GM06990 (cell line): ENCODE measurements around the gene TMEM9B.
A peak's percentile ranks its signal among the peaks of the same experiment; 100 is the strongest.

Source experiments
- DNase-seq: peaks from one replicate; pipeline ENCODE4 v3.0.0-alpha.2; 2011; ENCODE audit not compliant: insufficient read length; ENCODE audit errors: extremely low read depth
- H3K27me3 ChIP-seq: replicated peaks from 2 replicates; pipeline ENCODE4 v1.6.0; 2011; ENCODE audit warnings: low read length; ENCODE audit not compliant: control insufficient read depth, insufficient read depth
- H3K36me3 ChIP-seq: 2 replicates; pipeline ENCODE4 v1.5.1; 2011; ENCODE audit warnings: low read length; ENCODE audit not compliant: control insufficient read depth, insufficient read depth
- H3K4me3 ChIP-seq: replicated peaks from 2 replicates; pipeline ENCODE4 v1.5.1; 2011; ENCODE audit warnings: low read depth, mild to moderate bottlenecking, control low read depth, low read length
- TF ChIP-seq, protein P1 (sequence below): IDR thresholded peaks from 2 replicates; pipeline ENCODE4 v1.5.1; 2011; ENCODE audit warnings: low read length, control low read depth, mild to moderate bottlenecking, inconsistent platforms; ENCODE audit not compliant: insufficient read depth, poor library complexity, severe bottlenecking

The TMEM9B gene

GRCh38 chr11:9004183-9004926 is 40.1 kb upstream of the TMEM9B start:
- Histone ChIP-seq H3K36me3 (no peaks in the 10 kb centered on the region), H3K4me3 (no peak overlapping the region; the same call in 1 of the 2 replicates), H3K27me3 (peaks cover 4% of the 10 kb centered on the region)
- TF ChIP-seq, protein P1, sequence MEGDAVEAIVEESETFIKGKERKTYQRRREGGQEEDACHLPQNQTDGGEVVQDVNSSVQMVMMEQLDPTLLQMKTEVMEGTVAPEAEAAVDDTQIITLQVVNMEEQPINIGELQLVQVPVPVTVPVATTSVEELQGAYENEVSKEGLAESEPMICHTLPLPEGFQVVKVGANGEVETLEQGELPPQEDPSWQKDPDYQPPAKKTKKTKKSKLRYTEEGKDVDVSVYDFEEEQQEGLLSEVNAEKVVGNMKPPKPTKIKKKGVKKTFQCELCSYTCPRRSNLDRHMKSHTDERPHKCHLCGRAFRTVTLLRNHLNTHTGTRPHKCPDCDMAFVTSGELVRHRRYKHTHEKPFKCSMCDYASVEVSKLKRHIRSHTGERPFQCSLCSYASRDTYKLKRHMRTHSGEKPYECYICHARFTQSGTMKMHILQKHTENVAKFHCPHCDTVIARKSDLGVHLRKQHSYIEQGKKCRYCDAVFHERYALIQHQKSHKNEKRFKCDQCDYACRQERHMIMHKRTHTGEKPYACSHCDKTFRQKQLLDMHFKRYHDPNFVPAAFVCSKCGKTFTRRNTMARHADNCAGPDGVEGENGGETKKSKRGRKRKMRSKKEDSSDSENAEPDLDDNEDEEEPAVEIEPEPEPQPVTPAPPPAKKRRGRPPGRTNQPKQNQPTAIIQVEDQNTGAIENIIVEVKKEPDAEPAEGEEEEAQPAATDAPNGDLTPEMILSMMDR, result no peak
- DNase-seq, result no peak

- no peaks in the 10 kb centered on the region for H3K36me3 ChIP-seq
- peak; percentile 41 for DNase-seq
- peak within 1 kb of the TSS; percentile 32 for H3K4me3 ChIP-seq
- TF ChIP-seq, protein P1, result no peak
- peaks cover 4% of the 10 kb centered on the region for H3K27me3 ChIP-seq
Observed at GRCh38 chr11:9003573-9004182, 39.4 kb upstream of the TMEM9B start, which contains the start of gene NRIP3. NRIP3 (minus strand) TSS chr11:9004001; CDS start chr11:9003935, 66 bp downstream.

GRCh38 chr11:9002920-9003572 is 38.8 kb upstream of the TMEM9B start:
- Histone ChIP-seq H3K4me3 (peak overlapping the region; percentile 2), H3K27me3 (peaks cover 4% of the 10 kb centered on the region), H3K36me3 (no peaks in the 10 kb centered on the region)
- TF ChIP-seq, protein P1, result no peak
- no peak for DNase-seq

DNA sequence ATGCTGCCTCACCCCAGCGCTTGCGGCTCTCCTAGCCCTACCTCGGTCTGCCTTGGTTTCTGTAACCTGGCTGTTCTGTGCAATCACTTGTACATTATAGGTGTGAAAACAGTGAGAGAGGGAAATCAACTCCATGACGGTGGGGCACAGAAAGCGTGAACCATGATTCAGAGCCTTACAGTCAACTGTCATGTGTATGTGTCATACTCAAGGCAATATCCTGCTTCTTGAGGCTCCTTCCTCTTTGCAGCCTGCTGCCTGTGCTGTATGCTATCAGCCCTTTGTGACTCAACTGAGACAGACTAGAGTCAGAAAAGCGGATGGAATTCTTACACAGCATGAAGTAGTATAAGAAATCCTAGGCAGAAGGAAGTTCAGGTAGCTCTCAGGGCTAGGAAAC is 37.5 kb upstream of the TMEM9B start:
- H3K4me3 ChIP-seq, result no peak overlapping the region
- no peak for DNase-seq
- H3K36me3 ChIP-seq, result no peaks in the 10 kb centered on the region
- peaks cover 4% of the 10 kb centered on the region for H3K27me3 ChIP-seq
- TF ChIP-seq, protein P1, result no peak

DNA sequence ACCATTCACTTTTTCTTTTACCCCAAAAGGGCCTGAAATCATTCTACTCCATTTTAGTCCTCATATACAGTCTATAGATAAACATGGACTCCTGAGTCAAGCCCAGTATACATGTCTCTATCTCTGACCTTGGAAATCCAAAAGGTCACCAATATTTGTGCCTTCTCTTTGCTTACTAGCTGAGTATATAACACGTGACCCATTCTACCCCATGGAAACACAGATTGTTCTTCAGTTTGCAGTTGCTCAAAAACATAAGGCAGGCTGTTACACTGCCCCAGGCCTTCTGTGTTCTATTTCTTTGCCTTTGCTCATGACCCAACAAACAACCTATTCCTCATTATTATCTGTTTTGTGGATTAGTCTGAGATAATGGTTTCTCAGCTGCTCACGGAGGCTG is 33.8 kb upstream of the TMEM9B start:
- no peak overlapping the region for H3K4me3 ChIP-seq
- no peak for DNase-seq
- TF ChIP-seq, protein P1, result no peak
- H3K36me3 ChIP-seq, result no peaks in the 10 kb centered on the region
- H3K27me3 ChIP-seq, result peaks cover under 1% of the 10 kb centered on the region
